Measurements from ENCODE around the gene SPAG9.
"Not testable (repeated sequence)": the region's sequence is repeated elsewhere in the genome, so short reads cannot be mapped to it uniquely, and the experiment has no call there.

The SPAG9 gene

GRCh38 chr17:51085150-51085805 lies 35.4 kb downstream of the SPAG9 start:
- DNase-seq (ENCODE audit: low read depth in 2 of 2) = no peak

DNA sequence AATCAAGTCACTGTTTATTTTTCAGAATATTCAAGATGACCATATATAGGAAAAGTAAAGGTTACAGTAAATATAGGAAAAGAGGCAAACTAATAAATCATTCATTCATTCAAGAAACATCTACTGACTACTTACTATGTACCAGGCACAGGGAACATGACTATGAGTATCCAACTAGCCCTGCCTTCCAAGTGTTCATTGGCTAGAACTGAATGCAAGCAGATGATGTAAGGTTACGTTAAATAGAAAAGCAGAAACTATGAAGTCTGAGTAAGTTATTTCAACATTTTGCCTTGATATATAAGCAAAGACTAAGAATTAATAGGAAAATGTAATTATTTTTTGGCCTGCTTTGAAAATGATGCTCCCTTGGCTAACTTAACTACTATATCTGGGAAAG lies 36.7 kb downstream of the SPAG9 start:
- no peak for DNase-seq (ENCODE audit: low read depth in 2 of 2)

DNA sequence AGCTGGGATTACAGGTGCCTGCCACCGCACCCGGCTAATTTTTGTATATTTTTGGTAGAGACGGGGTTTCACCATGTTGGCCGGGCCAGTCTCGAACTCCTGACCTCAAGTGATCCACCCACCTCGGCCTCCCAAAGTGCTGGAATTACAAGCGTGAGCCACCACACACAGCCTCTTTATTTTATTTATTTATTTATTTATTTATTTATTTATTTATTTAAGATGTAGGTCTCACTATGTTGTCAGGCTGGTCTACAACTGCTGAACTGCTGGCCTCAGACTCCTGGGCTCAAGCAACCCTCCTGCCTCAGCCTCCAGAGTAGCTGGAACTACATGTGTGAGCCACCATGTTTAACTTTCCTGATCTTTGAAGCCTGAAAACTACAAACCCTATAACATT lies 37.3 kb downstream of the SPAG9 start:
- not testable (repeated sequence) for DNase-seq (ENCODE audit: low read depth in 2 of 2)

GRCh38 chr17:51079049-51079448 lies 41.6 kb downstream of the SPAG9 start:
- DNase-seq (ENCODE audit: low read depth in 2 of 2) = no peak

- DNase-seq (ENCODE audit: low read depth in 2 of 2) = no peak
Observed at GRCh38 chr17:51078009-51078592, 42.6 kb downstream of the SPAG9 start.

GRCh38 chr17:51076821-51077220 lies 43.8 kb downstream of the SPAG9 start:
- no peak for DNase-seq (ENCODE audit: low read depth in 2 of 2)

- no peak for DNase-seq (ENCODE audit: low read depth in 2 of 2)
Observed at GRCh38 chr17:51071556-51071955, 49.1 kb downstream of the SPAG9 start.

DNA sequence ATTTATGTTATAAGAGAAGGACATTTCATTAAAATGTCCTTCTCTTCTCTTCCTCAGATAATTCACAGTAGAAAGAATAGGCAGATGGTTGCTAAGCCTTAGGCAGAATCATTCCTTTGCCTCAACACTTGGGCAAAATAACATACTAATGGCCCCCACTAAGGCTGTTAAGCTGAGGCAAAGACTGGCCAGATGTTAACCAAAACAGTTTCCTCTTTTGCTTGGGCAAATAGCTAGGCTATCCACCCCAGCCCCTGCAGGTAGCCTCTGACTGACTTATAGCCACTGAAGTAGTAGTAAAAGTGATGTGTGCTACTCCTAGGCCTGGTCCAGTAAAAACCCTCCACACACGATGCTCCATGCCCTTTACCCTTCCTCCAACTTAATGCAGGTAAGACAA lies 55.2 kb downstream of the SPAG9 start:
- no peak for DNase-seq (ENCODE audit: low read depth in 2 of 2)

DNA sequence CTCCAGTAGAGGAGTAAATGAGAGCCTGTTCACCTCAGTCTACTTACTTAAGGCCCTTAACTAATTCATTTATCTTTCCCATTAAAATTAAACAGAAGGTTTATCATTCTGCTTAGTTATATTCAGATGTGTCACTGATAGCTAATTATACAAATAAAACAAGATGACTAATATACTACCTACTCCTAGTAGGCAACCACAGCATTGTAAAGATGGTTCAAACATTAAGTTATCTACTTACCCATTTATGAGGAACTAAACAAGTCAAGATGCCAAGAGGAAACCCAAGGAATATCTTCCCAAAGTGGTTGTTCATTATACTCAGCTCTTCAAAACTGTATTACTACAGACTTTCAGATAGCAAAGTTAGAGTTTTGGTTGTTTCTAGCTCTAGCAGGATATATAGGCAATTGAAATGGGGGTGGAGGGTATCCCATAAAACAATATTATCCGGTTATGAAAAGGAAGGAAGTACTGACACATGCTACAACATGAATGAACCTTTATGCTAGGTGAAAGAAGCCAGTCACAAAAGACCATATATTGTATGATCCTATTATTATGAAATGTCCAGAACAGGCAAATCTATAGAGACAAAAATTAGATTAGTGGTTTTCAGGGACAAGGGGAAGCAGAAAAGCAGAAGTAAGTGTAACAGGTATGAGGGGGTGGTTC lies 56.5 kb downstream of the SPAG9 start:
- no peak for DNase-seq (ENCODE audit: low read depth in 2 of 2)

DNA sequence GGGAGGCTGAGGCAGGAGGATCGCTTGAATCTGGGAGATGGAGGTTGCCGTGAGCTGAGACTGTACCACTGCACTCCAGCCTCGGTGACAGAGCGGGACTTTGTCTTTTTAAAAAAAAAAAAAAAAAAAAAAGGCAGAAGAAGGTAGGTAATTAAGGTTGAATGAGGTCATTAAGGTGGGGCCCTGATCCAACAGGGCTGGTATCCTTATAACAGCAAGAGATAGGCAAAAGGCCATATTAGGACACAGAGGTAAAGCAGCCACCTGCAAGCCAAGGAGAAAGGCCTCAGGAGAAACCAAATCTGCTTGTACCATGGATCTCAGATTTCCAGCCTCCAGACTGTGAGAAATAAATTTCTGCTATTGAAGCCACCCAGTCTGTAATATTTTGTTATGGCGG lies 60.3 kb downstream of the SPAG9 start:
- no peak for DNase-seq (ENCODE audit: low read depth in 2 of 2)

- DNase-seq (ENCODE audit: low read depth in 2 of 2) = no peak
Observed at GRCh38 chr17:51059781-51060180, 60.9 kb downstream of the SPAG9 start.

- no peak for DNase-seq (ENCODE audit: low read depth in 2 of 2)
Observed at GRCh38 chr17:51057534-51057933, 63.1 kb downstream of the SPAG9 start.

DNA sequence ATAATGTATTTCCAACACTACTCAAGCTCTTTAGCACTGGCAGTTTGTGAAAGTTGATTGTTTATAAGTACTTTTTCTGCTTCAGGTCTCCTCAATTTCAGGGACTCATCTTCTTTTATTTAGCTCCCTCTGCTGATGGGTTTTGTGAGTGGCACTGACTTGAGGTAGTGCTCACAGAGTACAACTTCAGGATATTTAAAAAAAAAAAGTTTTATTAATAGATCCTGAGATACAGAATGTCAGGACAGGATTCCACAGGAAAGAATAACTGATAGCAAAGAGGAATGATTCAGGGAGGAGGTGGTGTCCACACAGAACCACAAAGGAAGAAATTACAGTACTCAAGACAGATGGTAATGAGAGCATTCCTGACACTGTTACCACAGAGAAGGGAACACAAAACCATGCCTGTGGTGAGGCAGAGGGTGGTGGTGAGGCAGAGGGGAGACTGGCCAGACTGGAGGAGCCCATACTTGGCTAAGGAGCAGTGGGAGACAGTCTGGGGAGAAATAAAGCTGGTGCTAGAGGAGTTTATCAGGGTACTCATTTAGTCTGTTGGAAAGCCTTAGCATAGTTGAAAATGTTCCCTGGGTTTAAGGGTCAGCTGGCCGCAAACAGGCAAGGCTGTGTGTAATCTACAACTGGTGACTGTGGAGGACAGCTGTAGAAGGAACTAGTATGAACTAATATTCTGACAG lies 63.7 kb downstream of the SPAG9 start:
- no peak for DNase-seq (ENCODE audit: low read depth in 2 of 2)

DNA sequence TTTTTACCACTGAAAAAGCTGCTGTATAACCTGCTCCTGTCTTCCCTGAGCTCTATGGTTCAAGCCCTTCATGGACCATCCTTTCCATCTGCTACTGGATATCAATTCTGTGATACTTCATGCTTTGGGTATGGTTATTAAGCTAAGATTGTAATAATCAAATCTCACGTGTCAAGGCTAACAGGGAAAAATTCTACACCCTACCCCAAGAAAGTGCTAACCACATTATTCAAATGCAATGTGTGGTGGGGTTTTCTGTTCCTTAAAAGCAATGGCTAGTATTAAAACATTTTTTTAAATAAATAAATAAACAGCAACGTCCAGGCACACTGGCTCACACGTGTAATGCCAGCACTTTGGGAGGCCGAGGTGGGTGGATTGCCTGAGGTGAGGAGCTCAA lies 65.9 kb downstream of the SPAG9 start:
- no peak for DNase-seq (ENCODE audit: low read depth in 2 of 2)

GRCh38 chr17:51052235-51052634 lies 68.4 kb downstream of the SPAG9 start:
- DNase-seq (ENCODE audit: low read depth in 2 of 2) = no peak

DNA sequence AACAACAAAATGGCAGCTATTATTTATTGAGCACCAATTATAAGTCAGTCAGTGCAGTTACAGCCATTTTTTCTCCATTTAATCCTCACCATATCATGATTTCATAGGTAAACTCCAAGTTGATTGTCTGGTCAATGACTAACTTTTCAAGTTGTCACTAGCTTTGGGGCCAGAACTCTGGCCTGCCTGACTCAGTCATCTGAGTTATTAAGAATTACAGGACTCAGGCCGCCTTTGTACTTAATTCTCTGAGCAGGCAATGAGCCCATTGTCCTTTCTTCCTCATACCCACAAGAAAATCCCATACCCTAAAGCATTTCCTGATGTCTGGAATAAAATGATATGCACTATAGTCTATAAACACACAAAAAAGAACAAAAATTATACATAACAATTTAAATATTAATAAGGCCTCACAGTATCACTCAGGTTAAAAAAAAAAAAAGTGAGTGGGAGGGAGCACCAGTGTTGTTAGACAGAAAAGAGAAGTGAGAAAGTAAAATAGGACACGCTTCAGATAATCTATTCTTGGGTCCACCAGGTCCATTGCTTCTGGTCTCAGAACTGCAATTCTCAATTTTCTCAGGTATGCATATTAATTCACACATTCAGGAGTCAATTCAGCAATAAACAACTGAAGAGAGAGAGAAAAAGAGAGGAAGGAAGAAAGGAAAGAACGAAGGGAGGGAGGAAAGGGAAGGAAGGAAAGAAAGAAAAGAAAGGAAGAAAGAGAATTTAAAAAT lies 70.2 kb downstream of the SPAG9 start:
- DNase-seq (ENCODE audit: low read depth in 2 of 2) = no peak

- no peak for DNase-seq (ENCODE audit: low read depth in 2 of 2)
Observed at GRCh38 chr17:51046514-51047384, 73.9 kb downstream of the SPAG9 start.

GRCh38 chr17:51046046-51046445 lies 74.6 kb downstream of the SPAG9 start:
- DNase-seq (ENCODE audit: low read depth in 2 of 2) = no peak

GRCh38 chr17:51045621-51046020 lies 75.0 kb downstream of the SPAG9 start:
- DNase-seq (ENCODE audit: low read depth in 2 of 2) = no peak

DNA sequence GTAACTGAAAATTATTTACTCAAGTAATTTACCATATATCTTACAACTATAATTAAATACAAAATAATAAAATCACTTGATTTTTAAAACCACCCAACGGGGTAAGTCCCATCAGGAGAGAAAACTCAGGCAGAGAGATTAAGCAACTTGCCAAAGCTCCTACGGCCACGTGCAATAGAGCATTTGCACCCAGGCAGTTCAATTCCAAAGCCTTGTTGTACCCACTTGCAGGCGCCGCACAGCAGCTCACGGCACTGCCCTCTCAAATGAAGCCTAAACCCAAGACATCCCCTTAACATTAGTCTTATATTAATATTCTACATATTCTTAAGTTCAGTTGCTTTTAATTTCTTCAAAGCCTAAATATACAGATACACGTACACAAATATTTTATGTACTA lies 75.7 kb downstream of the SPAG9 start:
- DNase-seq (ENCODE audit: low read depth in 2 of 2) = no peak

DNA sequence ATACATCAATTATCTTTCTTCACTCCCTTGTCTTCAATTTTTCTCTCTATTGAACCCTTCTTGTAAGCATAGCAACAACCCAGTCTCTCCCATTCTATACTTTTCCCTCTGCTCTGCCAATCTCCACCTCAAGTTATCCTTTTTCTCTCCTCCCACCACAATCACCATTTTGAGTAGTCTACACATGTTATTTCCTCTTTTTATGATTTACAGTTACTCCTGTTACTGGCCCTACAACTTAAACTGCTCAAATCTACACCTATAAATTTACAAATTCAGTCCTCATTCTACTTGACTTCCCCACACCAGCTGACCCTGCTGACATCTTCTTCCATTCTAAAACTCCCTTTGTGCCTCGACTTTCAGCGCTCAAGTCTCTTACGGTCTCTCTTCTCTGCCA lies 84.6 kb downstream of the SPAG9 start:
- no peak for DNase-seq (ENCODE audit: low read depth in 2 of 2)
